GM12864 (cell line): Measurements from ENCODE around the gene HMX1.

Experiments
- DNase-seq: peaks from one replicate; pipeline ENCODE4 v3.0.0-alpha.2; 2011; ENCODE audit warnings: low read depth
- H3K4me3 ChIP-seq: 2 replicates; pipeline ENCODE4 v1.5.1; 2011; ENCODE audit warnings: mild to moderate bottlenecking, low read depth, low read length, control low read depth
- CTCF ChIP-seq: IDR thresholded peaks from 2 replicates; pipeline ENCODE4 v1.5.1; 2011; ENCODE audit warnings: low read depth, mild to moderate bottlenecking, moderate library complexity, low read length, control low read depth, inconsistent platforms; ENCODE audit errors: missing control alignments

Gene HMX1

GRCh38 chr4:8866828-8867623 is 4.6 kb downstream of the HMX1 start:
- no peak overlapping the region for H3K4me3 ChIP-seq
- no peak for TF ChIP-seq CTCF
- DNase-seq: no peak

- DNase-seq: no peak
- H3K4me3 ChIP-seq: no peak overlapping the region
- no peak for TF ChIP-seq CTCF
Measured at GRCh38 chr4:8866421-8866820, 5.2 kb downstream of the HMX1 start.

- no peak overlapping the region for H3K4me3 ChIP-seq
- no peak for DNase-seq
- TF ChIP-seq CTCF: no peak
Measured at GRCh38 chr4:8865681-8866310, 5.8 kb downstream of the HMX1 start.

- no peak for DNase-seq
- no peak for TF ChIP-seq CTCF
Measured at GRCh38 chr4:8864912-8865680, 6.5 kb downstream of the HMX1 start.

GRCh38 chr4:8863686-8864682 is 7.7 kb downstream of the HMX1 start:
- no peak overlapping the region for H3K4me3 ChIP-seq
- TF ChIP-seq CTCF: no peak
- DNase-seq: no peak

More at GRCh38 chr4:8864912-8865680, 6.5 kb downstream of the HMX1 start:
- H3K4me3 ChIP-seq: no peak overlapping the region

- no peak for TF ChIP-seq CTCF
- no peak for DNase-seq
- no peak overlapping the region for H3K4me3 ChIP-seq
Measured at GRCh38 chr4:8862800-8863685, 8.6 kb downstream of the HMX1 start.
